ENCODE results near the gene DNAJC22.
"Not testable (repeated sequence)": the region's sequence is repeated elsewhere in the genome, so short reads cannot be mapped to it uniquely, and the experiment has no call there.

Gene DNAJC22

GRCh38 chr12:49346659-49347310, at the start of gene DNAJC22:
DNAJC22 (plus strand) TSS chr12:49346888; CDS start chr12:49348873, 1,985 bp downstream.
- DNase-seq: no peak

GRCh38 chr12:49297695-49298060, 49.0 kb upstream of the DNAJC22 start:
- DNase-seq: no peak

- DNase-seq: no peak
Measured at GRCh38 chr12:49298160-49298559, 48.5 kb upstream of the DNAJC22 start.

- DNase-seq: no peak
Measured at GRCh38 chr12:49301760-49302159, 44.9 kb upstream of the DNAJC22 start.

- DNase-seq: no peak
Measured at GRCh38 chr12:49304161-49304560, 42.5 kb upstream of the DNAJC22 start.

GRCh38 chr12:49305762-49306510, 40.8 kb upstream of the DNAJC22 start:
- DNase-seq: no peak

DNA sequence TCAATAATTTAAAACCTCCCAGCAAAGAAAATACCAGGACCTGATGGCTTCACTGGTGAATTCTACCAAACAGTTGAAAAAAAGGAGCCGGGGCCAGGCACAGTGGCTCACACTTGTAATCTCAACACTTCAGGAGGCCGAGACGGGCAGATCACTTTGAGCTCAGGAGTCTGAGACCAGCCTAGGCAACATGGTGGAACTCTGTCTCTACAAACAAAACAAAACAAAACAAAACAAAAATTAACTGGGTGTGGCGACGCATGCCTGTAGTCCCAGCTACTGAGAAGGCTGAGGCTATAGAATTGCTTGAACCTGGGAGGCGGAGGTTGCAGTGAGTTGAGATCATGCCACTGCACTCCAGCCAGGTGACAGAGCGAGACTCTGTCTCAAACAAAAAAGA, 37.3 kb upstream of the DNAJC22 start:
- no peak for DNase-seq

DNA sequence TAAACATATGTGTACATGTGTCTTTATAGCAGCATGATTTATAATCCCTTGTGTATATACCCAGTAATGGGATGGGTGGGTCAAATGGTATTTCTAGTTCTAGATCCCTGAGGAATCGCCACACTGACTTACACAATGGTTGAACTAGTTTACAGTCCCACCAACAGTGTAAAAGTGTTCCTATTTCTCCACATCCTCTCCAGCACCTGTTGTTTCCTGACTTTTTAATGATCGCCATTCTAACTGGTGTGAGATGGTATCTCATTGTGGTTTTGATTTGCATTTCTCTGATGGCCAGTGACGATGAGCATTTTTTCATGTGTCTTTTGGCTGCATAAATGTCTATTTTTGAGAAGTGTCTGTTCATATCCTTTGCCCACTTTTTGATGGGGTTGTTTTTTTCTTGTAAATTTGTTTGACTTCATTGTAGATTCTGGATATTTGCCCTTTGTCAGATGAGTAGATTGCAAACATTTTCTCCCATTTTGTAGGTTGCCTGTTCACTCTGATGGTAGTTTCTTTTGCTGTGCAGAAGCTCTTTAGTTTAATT, 36.2 kb upstream of the DNAJC22 start:
- not testable (repeated sequence) for DNase-seq

- no peak for DNase-seq
Measured at GRCh38 chr12:49314811-49315210, 31.9 kb upstream of the DNAJC22 start.

- not testable (repeated sequence) for DNase-seq
Measured at GRCh38 chr12:49317118-49317517, 29.6 kb upstream of the DNAJC22 start.

GRCh38 chr12:49320411-49321103, 26.1 kb upstream of the DNAJC22 start:
- not testable (repeated sequence) for DNase-seq

GRCh38 chr12:49322367-49322707, 24.4 kb upstream of the DNAJC22 start:
- DNase-seq: no peak

DNA sequence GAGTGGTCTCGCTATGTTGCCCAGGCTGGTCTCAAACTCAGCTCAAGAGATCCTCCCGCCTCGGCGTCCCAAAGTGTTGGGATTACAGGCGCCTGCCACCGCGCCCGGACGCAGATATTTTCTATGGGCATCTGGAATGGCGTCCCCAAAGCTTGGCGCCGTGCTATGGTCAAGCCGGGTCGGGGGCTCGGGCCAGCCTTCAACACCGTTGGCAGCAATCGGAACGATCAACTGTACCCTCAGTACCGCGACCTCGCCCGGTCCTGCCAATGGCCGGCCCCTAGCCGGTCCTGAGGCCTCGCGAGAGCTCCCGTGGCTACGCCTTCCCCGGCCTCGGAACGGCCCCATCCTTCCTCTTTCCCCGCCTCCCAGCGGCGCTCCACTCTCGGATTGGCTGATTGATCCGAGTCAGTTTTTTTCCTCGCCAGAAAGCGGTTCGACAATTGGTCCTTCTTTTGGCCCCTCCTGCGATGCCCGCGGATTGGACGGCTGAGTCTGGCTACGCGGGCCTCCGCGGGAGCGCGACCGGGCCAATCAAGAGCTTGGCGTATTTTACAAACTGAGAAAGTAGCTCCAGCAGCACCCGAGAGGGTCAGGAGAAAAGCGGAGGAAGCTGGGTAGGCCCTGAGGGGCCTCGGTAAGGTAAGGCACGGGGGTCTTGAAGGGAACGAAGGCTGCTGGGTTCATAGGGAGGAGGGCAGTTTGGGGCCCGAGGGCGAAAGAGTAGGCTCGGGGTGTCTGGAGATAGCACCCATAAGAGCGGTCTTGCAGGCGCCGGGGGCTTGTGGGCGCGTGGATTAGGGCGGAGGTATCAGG, 23.8 kb upstream of the DNAJC22 start, which contains the start of gene TROAP:
Gene TROAP, plus strand, starts transcription at position 548 of the 816 bp plus-strand sequence. CDS start 354 bp downstream, outside the sequence.
- DNase-seq: peak; percentile 96

GRCh38 chr12:49323524-49324097, 23.1 kb upstream of the DNAJC22 start:
- no peak for DNase-seq

- DNase-seq: no peak
Measured at GRCh38 chr12:49325606-49326005, 21.1 kb upstream of the DNAJC22 start.

DNA sequence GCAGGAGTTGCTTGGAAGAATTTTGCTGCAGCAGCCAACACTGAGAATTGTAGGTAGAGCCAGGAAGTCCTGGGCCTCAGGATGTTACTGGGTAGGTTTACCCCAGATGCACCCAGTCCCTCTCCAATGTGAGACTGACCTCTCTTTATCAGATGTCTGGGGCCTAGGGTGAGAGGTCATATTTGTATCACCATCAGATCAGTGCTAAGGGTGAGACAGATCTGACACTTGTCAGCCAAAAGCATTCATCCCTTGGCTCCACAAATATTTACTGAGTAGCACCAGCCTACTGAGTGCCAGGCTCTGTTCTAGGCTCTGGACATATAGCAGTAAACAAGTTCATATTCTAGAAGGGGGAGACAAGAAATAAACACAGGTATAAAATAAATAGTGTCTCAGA, 19.3 kb upstream of the DNAJC22 start:
- DNase-seq: no peak

DNA sequence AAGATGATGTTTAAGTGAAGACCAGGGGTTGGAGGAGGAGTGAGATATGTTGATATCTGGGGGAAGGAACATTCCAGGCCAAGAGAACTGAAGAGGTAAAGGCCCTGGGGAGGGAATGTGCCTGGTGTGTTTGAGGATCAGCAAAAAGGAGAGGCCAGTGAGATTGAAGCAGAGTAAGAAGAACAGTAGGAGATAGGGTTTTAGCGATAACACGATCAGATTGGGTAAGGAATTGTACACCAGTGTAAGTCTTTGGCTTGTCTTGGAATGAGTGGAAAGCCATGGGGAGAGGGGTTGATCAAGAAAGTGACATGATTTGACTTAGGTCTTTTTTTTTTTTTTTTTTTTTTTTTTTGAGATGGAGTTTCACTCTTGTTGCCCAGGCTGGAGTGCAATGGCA, 18.8 kb upstream of the DNAJC22 start:
- no peak for DNase-seq

- DNase-seq: no peak
Measured at GRCh38 chr12:49328816-49329215, 17.9 kb upstream of the DNAJC22 start.

- no peak for DNase-seq
Measured at GRCh38 chr12:49330032-49330619, 16.6 kb upstream of the DNAJC22 start.

DNA sequence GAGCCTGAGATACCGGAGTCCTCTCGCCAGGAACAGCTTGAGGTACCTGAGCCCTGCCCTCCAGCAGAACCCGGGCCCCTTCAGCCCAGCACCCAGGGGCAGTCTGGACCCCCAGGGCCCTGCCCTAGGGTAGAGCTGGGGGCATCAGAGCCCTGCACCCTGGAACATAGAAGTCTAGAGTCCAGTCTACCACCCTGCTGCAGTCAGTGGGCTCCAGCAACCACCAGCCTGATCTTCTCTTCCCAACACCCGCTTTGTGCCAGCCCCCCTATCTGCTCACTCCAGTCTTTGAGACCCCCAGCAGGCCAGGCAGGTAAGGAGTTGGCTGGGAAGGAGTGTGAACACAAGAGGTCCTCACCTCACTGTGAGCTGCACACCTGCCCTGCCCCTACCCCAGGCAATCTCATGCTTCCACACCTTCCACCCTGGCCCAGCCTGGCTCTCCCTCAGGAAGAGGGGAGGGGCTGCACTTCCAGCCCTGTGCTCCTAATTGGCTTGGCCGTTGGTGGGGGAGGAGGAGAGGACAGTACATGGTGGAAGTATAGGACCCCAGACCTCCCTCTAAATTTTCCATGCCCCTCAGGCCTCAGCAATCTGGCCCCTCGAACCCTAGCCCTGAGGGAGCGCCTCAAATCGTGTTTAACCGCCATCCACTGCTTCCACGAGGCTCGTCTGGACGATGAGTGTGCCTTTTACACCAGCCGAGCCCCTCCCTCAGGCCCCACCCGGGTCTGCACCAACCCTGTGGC, 15.9 kb upstream of the DNAJC22 start:
- no peak for DNase-seq

All from activated naive CD4-positive, alpha-beta T cell treated with anti-CD3 and anti-CD28 coated beads, Interleukin-2, amount 50 U/mL, for 16 hours (primary cell).